H9 (cell line): ENCODE data around the gene SEL1L2. TPM values are rescaled to one million over a fixed set of nuclear protein-coding genes. Genes with fewer than 3 reads are reported as not detected.

ENCODE experiments used
- DNase-seq: peaks from one replicate; pipeline ENCODE4 v3.0.0-alpha.2; 2017
- H2AFZ ChIP-seq: one replicate; pipeline ENCODE4 v1.6.1; 2013; ENCODE audit warnings: mild to moderate bottlenecking, low read length, control low read depth, moderate library complexity
- H2AK5ac ChIP-seq: 2 replicates; pipeline ENCODE4 v1.6.1; 2013; ENCODE audit warnings: low read length, control low read depth, mixed read lengths; ENCODE audit not compliant: insufficient read length
- H2BK120ac ChIP-seq: one replicate; pipeline ENCODE4 v1.6.1; 2013; ENCODE audit warnings: low read depth, mild to moderate bottlenecking, low read length, control low read depth, inconsistent platforms; ENCODE audit not compliant: poor library complexity, severe bottlenecking
- H2BK12ac ChIP-seq: 2 replicates; pipeline ENCODE4 v1.6.1; 2013; ENCODE audit warnings: low read length, control low read depth, mixed read lengths, low read depth; ENCODE audit not compliant: insufficient read length
- H2BK15ac ChIP-seq: 2 replicates; pipeline ENCODE4 v1.6.1; 2013; ENCODE audit warnings: low read depth, low read length, control low read depth
- H2BK20ac ChIP-seq: one replicate; pipeline ENCODE4 v1.6.1; 2013; ENCODE audit warnings: low read depth, mild to moderate bottlenecking, low read length, control low read depth, inconsistent platforms; ENCODE audit not compliant: poor library complexity, severe bottlenecking
- H2BK5ac ChIP-seq: 2 replicates; pipeline ENCODE4 v1.6.1; 2013; ENCODE audit warnings: low read length, control low read depth, mixed read lengths; ENCODE audit not compliant: insufficient read length
- H3K14ac ChIP-seq: 2 replicates; pipeline ENCODE4 v1.6.1; 2013; ENCODE audit warnings: low read length, control low read depth; ENCODE audit not compliant: insufficient read depth
- H3K18ac ChIP-seq: 2 replicates; pipeline ENCODE4 v1.6.1; 2013; ENCODE audit warnings: low read depth, mild to moderate bottlenecking, mixed read lengths, low read length, control low read depth; ENCODE audit not compliant: insufficient read length
- H3K23ac ChIP-seq: 2 replicates; pipeline ENCODE4 v1.6.1; 2013; ENCODE audit warnings: low read length, control low read depth, mixed read lengths, low read depth; ENCODE audit not compliant: insufficient read length
- H3K23me2 ChIP-seq: 2 replicates; pipeline ENCODE4 v1.6.1; 2013; ENCODE audit warnings: low read depth, mild to moderate bottlenecking, mixed read lengths, low read length, control low read depth; ENCODE audit not compliant: insufficient read length, poor library complexity, severe bottlenecking
- H3K27ac ChIP-seq: 2 replicates; pipeline ENCODE4 v1.5.1; 2013; ENCODE audit warnings: low read length, control low read depth, mixed read lengths, low read depth; ENCODE audit not compliant: insufficient read length
- H3K27me3 ChIP-seq: 2 replicates; pipeline ENCODE4 v1.6.1; 2013; ENCODE audit warnings: low read length, control low read depth, inconsistent platforms; ENCODE audit not compliant: insufficient read depth
- H3K4ac ChIP-seq: 2 replicates; pipeline ENCODE4 v1.6.1; 2013; ENCODE audit warnings: low read depth, mild to moderate bottlenecking, control low read depth, inconsistent platforms, low read length, moderate library complexity
- H3K4me1 ChIP-seq: 2 replicates; pipeline ENCODE4 v1.6.1; 2013; ENCODE audit warnings: low read length, control low read depth, inconsistent platforms; ENCODE audit not compliant: insufficient read depth
- H3K4me2 ChIP-seq: 2 replicates; pipeline ENCODE4 v1.6.1; 2013; ENCODE audit warnings: low read length, control low read depth, mixed read lengths; ENCODE audit not compliant: insufficient read length, insufficient read depth
- H3K56ac ChIP-seq: 2 replicates; pipeline ENCODE4 v1.6.1; 2013; ENCODE audit warnings: low read depth, mild to moderate bottlenecking, mixed read lengths, low read length, control low read depth; ENCODE audit not compliant: insufficient read length
- H3K79me1 ChIP-seq: 2 replicates; pipeline ENCODE4 v1.6.1; 2013; ENCODE audit warnings: low read depth, mild to moderate bottlenecking, moderate library complexity, low read length, control low read depth, inconsistent platforms; ENCODE audit not compliant: insufficient read depth, poor library complexity, severe bottlenecking
- H3K79me2 ChIP-seq: 2 replicates; pipeline ENCODE4 v1.6.1; 2013; ENCODE audit warnings: low read length, control low read depth, inconsistent platforms; ENCODE audit not compliant: insufficient read depth
- H3K9ac ChIP-seq: 2 replicates; pipeline ENCODE4 v1.6.1; 2013; ENCODE audit warnings: low read length, control low read depth, mixed read lengths; ENCODE audit not compliant: insufficient read length; ENCODE audit errors: extremely low read depth
- H3K9me3 ChIP-seq: one replicate; pipeline ENCODE4 v1.6.1; 2013; ENCODE audit warnings: low read depth, low read length, inconsistent platforms; ENCODE audit not compliant: control insufficient read depth
- H3T11ph ChIP-seq: one replicate; pipeline ENCODE4 v1.6.1; 2013; ENCODE audit warnings: mild to moderate bottlenecking, low read length, control low read depth, inconsistent platforms
- H4K20me1 ChIP-seq: one replicate; pipeline ENCODE4 v1.6.1; 2013; ENCODE audit not compliant: control insufficient read depth, insufficient read length, insufficient read depth
- H4K5ac ChIP-seq: 2 replicates; pipeline ENCODE4 v1.6.1; 2013; ENCODE audit warnings: low read depth, mild to moderate bottlenecking, mixed read lengths, low read length, control low read depth; ENCODE audit not compliant: insufficient read length
- H4K8ac ChIP-seq: replicated peaks from 2 replicates; pipeline ENCODE4 v1.6.1; 2013; ENCODE audit warnings: low read length, control low read depth, mixed read lengths, low read depth; ENCODE audit not compliant: insufficient read length
- H4K91ac ChIP-seq: 2 replicates; pipeline ENCODE4 v1.6.1; 2013; ENCODE audit warnings: low read depth, mild to moderate bottlenecking, moderate library complexity, mixed read lengths, low read length, control low read depth; ENCODE audit not compliant: insufficient read length
- H3K27ac Mint-ChIP-seq, 3 experiments: 2 replicates in 2 of 3; 3 replicates in 1 of 3; pipeline ENCODE4 v1.8.0; 2020 to 2021; ENCODE audit warnings: mixed read lengths in 3 of 3, mild to moderate bottlenecking in 1 of 3, moderate library complexity in 1 of 3
- H3K27me3 Mint-ChIP-seq: 2 replicates; pipeline ENCODE4 v1.8.0; 2021; ENCODE audit warnings: low read depth, mild to moderate bottlenecking, moderate library complexity, mixed read lengths
- H3K36me3 Mint-ChIP-seq, 3 experiments: 2 replicates in 2 of 3; 3 replicates in 1 of 3; pipeline ENCODE4 v1.8.0; 2020 to 2021; ENCODE audit warnings: low read depth in 3 of 3, mixed read lengths in 3 of 3; ENCODE audit not compliant: insufficient read depth in 1 of 3
- H3K4me1 Mint-ChIP-seq, 2 experiments: 2 replicates each; pipeline ENCODE4 v1.8.0; 2020; ENCODE audit warnings: mixed read lengths in 2 of 2
- H3K4me3 Mint-ChIP-seq, 2 experiments: 2 replicates in 1 of 2; 3 replicates in 1 of 2; pipeline ENCODE4 v1.8.0; 2020 to 2021; ENCODE audit warnings: mild to moderate bottlenecking in 2 of 2, mixed read lengths in 2 of 2, moderate library complexity in 1 of 2
- H3K9me3 Mint-ChIP-seq, 2 experiments: 2 replicates in 1 of 2; 3 replicates in 1 of 2; pipeline ENCODE4 v1.8.0; 2020; ENCODE audit warnings: mild to moderate bottlenecking in 2 of 2, mixed read lengths in 2 of 2, moderate library complexity in 1 of 2
- WGBS: extraction: QIAGEN DNeasy Blood & Tissue Kit; methylation state at CpG from one replicate; pipeline ENCODE4 v1.1.7; 2013; ENCODE audit warnings: missing lambda C conversion rate, low lambda C conversion rate, mixed read lengths; ENCODE audit not compliant: insufficient read length; ENCODE audit errors: extremely low coverage; 5-methylcytosine and 5-hydroxymethylcytosine counted together
- total RNA-seq: library from RNA; stranded (reverse); gene quantifications from 2 replicates; pipeline ENCODE4 v1.2.1, GENCODE V29; 2021
- TF ChIP-seq, protein P1 (sequence below): fragments of 200-600 bp; sonication (generic); conservative IDR thresholded peaks from 3 replicates; pipeline ENCODE4 v1.8.0; 2021; ENCODE audit warnings: antibody characterized with exemption, mild to moderate bottlenecking

Gene SEL1L2
- total RNA-seq, 1 experiment from 2014 or later: not detected

DNA sequence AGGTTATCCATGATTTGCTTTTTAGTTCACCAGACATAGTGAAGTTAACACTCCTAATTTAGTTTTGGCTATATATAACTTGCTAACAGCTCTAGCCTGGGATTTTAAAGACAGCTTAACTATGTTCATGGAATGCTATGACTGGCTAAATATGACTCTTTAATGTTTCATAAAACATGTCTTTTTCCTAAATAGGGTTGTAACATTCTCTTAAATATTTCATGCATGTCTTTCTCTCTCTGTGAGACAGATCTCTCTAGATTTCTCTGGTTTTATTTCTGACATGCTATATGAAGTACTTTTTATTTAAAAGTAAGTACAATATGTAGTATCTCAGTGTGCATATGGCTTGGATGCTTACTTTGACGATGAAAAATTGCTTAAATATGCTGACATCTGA is 40.6 kb upstream of the SEL1L2 start:
- no peak overlapping the region for H3K56ac ChIP-seq
- H2AFZ ChIP-seq: no peak overlapping the region
- no peak overlapping the region for H2BK15ac ChIP-seq
- no peak overlapping the region for H3K4me2 ChIP-seq
- H3K4ac ChIP-seq: no peak overlapping the region
- no peak overlapping the region for H3K9ac ChIP-seq
- no peaks in the 10 kb centered on the region for H3K79me2 ChIP-seq
- no CpG with 5 or more reads among the region's 1 CpG for WGBS
- H3K14ac ChIP-seq: no peak overlapping the region
- Mint-ChIP-seq H3K27ac (no peak overlapping the region), H3K27me3 (no peaks in the 10 kb centered on the region), H3K9me3 (no peaks in the 10 kb centered on the region), H3K36me3 (no peaks in the 10 kb centered on the region; a peak in 2 of 7 replicates), H3K4me3 (no peak overlapping the region), H3K4me1 (peaks cover 4 to 5% of the 10 kb centered on the region in 2 experiments; a peak in 3 of 4 replicates)
- H3T11ph ChIP-seq: no peak overlapping the region
- H4K91ac ChIP-seq: no peak overlapping the region
- H2BK5ac ChIP-seq: no peak overlapping the region
- H2AK5ac ChIP-seq: no peak overlapping the region
- TF ChIP-seq, protein P1, sequence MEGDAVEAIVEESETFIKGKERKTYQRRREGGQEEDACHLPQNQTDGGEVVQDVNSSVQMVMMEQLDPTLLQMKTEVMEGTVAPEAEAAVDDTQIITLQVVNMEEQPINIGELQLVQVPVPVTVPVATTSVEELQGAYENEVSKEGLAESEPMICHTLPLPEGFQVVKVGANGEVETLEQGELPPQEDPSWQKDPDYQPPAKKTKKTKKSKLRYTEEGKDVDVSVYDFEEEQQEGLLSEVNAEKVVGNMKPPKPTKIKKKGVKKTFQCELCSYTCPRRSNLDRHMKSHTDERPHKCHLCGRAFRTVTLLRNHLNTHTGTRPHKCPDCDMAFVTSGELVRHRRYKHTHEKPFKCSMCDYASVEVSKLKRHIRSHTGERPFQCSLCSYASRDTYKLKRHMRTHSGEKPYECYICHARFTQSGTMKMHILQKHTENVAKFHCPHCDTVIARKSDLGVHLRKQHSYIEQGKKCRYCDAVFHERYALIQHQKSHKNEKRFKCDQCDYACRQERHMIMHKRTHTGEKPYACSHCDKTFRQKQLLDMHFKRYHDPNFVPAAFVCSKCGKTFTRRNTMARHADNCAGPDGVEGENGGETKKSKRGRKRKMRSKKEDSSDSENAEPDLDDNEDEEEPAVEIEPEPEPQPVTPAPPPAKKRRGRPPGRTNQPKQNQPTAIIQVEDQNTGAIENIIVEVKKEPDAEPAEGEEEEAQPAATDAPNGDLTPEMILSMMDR: no peak
- no peak overlapping the region for H3K27ac ChIP-seq
- no peaks in the 10 kb centered on the region for H4K20me1 ChIP-seq
- H3K9me3 ChIP-seq: no peaks in the 10 kb centered on the region
- H4K5ac ChIP-seq: no peak overlapping the region
- H3K23ac ChIP-seq: no peak overlapping the region
- no peak for DNase-seq
- H2BK12ac ChIP-seq: no peak overlapping the region
- H3K18ac ChIP-seq: no peak overlapping the region
- no peaks in the 10 kb centered on the region for H3K4me1 ChIP-seq
- H3K27me3 ChIP-seq: no peaks in the 10 kb centered on the region
- no peaks in the 10 kb centered on the region for H3K79me1 ChIP-seq
- H4K8ac ChIP-seq: no peak overlapping the region
- no peak overlapping the region for H2BK20ac ChIP-seq
- H2BK120ac ChIP-seq: no peak overlapping the region
- H3K23me2 ChIP-seq: no peaks in the 10 kb centered on the region
